Nephron (organoid): ENCODE results near the gene PTPRN2.

Experiments
- H3K27ac Mint-ChIP-seq, 3 experiments: 2 replicates each; pipeline ENCODE4 v1.8.0; 2020; ENCODE audit warnings: mixed read lengths in 3 of 3, mild to moderate bottlenecking in 2 of 3, moderate library complexity in 1 of 3
- H3K27me3 Mint-ChIP-seq: 2 replicates; pipeline ENCODE4 v1.8.0; 2021; ENCODE audit warnings: low read depth, mild to moderate bottlenecking, moderate library complexity, mixed read lengths
- H3K36me3 Mint-ChIP-seq: 2 replicates; pipeline ENCODE4 v1.8.0; 2020; ENCODE audit warnings: low read depth, mixed read lengths
- H3K4me1 Mint-ChIP-seq: 2 replicates; pipeline ENCODE4 v1.8.0; 2020; ENCODE audit warnings: mixed read lengths
- H3K4me3 Mint-ChIP-seq, 3 experiments: 2 replicates each; pipeline ENCODE4 v1.8.0; 2020; ENCODE audit warnings: mild to moderate bottlenecking in 3 of 3, mixed read lengths in 3 of 3, moderate library complexity in 2 of 3
- H3K9me3 Mint-ChIP-seq: 2 replicates; pipeline ENCODE4 v1.8.0; 2020; ENCODE audit warnings: mixed read lengths
- CTCF ChIP-seq, 3 experiments: fragments of 200-600 bp; sonication (generic); IDR thresholded peaks; one replicate each; pipeline ENCODE4 v1.5.0; 2021; ENCODE audit warnings: antibody characterized with exemption in 3 of 3; ENCODE audit not compliant: unreplicated experiment in 3 of 3

The PTPRN2 gene

GRCh38 chr7:158057446-158057845 lies 530.2 kb downstream of the PTPRN2 start:
- Mint-ChIP-seq H3K4me1 (no peaks in the 10 kb centered on the region), H3K4me3 (no peak overlapping the region), H3K9me3 (peaks cover 4% of the 10 kb centered on the region), H3K27me3 (peaks cover 4% of the 10 kb centered on the region), H3K27ac (no peak overlapping the region), H3K36me3 (no peaks in the 10 kb centered on the region)
- TF ChIP-seq CTCF (IDR thresholded peaks at IDR 0.05; ENCODE audit: unreplicated experiment in 3 of 3): no peak

GRCh38 chr7:158056761-158057160 lies 530.9 kb downstream of the PTPRN2 start:
- TF ChIP-seq CTCF (IDR thresholded peaks at IDR 0.05; ENCODE audit: unreplicated experiment in 3 of 3): no peak
- Mint-ChIP-seq H3K9me3 (peaks cover 4% of the 10 kb centered on the region), H3K27ac (no peak overlapping the region), H3K4me1 (no peaks in the 10 kb centered on the region), H3K27me3 (peaks cover 4% of the 10 kb centered on the region), H3K36me3 (no peaks in the 10 kb centered on the region), H3K4me3 (no peak overlapping the region)

GRCh38 chr7:158055726-158056510 lies 531.7 kb downstream of the PTPRN2 start:
- Mint-ChIP-seq H3K4me1 (no peaks in the 10 kb centered on the region), H3K9me3 (peaks cover 2% of the 10 kb centered on the region), H3K27me3 (peaks cover 4% of the 10 kb centered on the region), H3K4me3 (no peak overlapping the region), H3K36me3 (no peaks in the 10 kb centered on the region), H3K27ac (no peak overlapping the region)
- TF ChIP-seq CTCF (IDR thresholded peaks at IDR 0.05; ENCODE audit: unreplicated experiment in 3 of 3): no peak

- Mint-ChIP-seq H3K27ac (no peak overlapping the region), H3K4me3 (no peak overlapping the region), H3K4me1 (no peaks in the 10 kb centered on the region), H3K27me3 (peaks cover 4% of the 10 kb centered on the region), H3K36me3 (no peaks in the 10 kb centered on the region), H3K9me3 (no peaks in the 10 kb centered on the region)
- no peak for TF ChIP-seq CTCF (IDR thresholded peaks at IDR 0.05; ENCODE audit: unreplicated experiment in 3 of 3)
These were observed 533.0 kb downstream of the PTPRN2 start for GRCh38 chr7:158054611-158055010.

- Mint-ChIP-seq H3K36me3 (no peaks in the 10 kb centered on the region), H3K4me3 (no peak overlapping the region), H3K9me3 (no peaks in the 10 kb centered on the region), H3K4me1 (no peaks in the 10 kb centered on the region), H3K27ac (no peak overlapping the region), H3K27me3 (peaks cover 4% of the 10 kb centered on the region)
- TF ChIP-seq CTCF (IDR thresholded peaks at IDR 0.05; ENCODE audit: unreplicated experiment in 3 of 3): no peak
These were observed 533.5 kb downstream of the PTPRN2 start for GRCh38 chr7:158054081-158054480.
